ENCODE results near the gene LMBR1L. TPM values are rescaled to one million over a fixed set of nuclear protein-coding genes. Genes with fewer than 3 reads are reported as not detected.

LMBR1L gene
- total and polyA plus RNA-seq, 2 of the 13 experiments (the other 11 are each of a cell fraction or from before 2014, with no cell fraction given): 12.2 to 65.9 TPM

DNA sequence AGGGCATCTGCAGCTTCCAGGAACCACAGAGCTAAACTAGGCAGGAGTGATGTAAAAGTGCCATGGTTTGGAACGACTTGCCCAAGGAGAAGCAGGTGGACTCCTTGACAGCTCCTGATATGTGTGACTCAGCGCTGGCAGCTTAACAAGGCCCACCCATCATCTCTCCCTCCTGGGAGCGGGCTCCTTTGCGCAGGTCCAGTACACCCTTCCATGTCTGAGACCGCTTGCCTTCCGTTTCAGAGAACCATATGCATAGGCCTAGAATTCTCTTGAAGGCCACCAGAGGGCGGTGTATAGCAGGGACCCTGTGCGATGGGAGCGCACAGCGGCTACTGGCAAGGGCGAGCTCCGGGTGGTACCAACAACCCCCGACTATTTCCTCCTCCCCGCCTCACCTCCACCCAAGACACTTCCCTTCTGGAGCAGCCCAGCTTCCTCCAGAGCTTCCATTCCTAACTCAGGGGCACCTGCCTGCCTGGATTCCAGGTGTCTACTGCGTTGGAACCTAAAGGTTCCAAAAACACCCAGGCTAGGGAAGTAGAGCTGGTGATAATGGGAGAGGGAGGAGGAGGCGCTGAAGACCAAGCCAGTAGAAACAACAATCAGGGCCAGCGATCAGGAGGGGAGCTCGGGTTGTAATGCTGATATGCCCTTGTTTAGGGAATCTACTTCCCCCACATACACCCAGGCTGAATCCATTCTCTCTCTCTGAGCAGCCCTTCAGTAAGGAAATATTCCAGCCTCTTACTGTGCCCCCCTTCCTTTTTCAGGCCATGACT lies 22.3 kb downstream of the LMBR1L start (continued):
- TF ChIP-seq ZFP36L2 (CRISPR knock-in tag; IDR thresholded peaks at IDR 0.05) (no peak), TAF15 (IDR thresholded peaks at IDR 0.05; ENCODE audit: low read depth, low read length, poor library complexity, severe bottlenecking) (no peak), KLF12 (CRISPR knock-in tag; IDR thresholded peaks at IDR 0.05; ENCODE audit: borderline replicate concordance) (no peak), ETV6 (CRISPR knock-in tag; conservative IDR thresholded peaks at IDR 0.05) (no peak), NAIF1 (CRISPR knock-in tag; IDR thresholded peaks at IDR 0.05; ENCODE audit: borderline replicate concordance) (no peak), POLR2AphosphoS5 (IDR thresholded peaks at IDR 0.05; ENCODE audit: low read depth, low read length) (no peak), KLF11 (CRISPR knock-in tag; IDR thresholded peaks at IDR 0.05) (no peak), ZNF7 (CRISPR knock-in tag; IDR thresholded peaks at IDR 0.05) (no peak), PRDM10 (CRISPR knock-in tag; IDR thresholded peaks at IDR 0.05; ENCODE audit: low read depth) (no peak), SRSF9 (IDR thresholded peaks at IDR 0.05; ENCODE audit: borderline replicate concordance, insufficient read depth, low read depth, low read length, poor library complexity, severe bottlenecking) (no peak), ZSCAN9 (CRISPR knock-in tag; IDR thresholded peaks at IDR 0.05; ENCODE audit: borderline replicate concordance) (peak; percentile 66), KDM3A (CRISPR knock-in tag; IDR thresholded peaks at IDR 0.05; ENCODE audit: low read depth) (no peak), ZNF263 (CRISPR knock-in tag; IDR thresholded peaks at IDR 0.05) (no peak), ZNF781 (CRISPR knock-in tag; IDR thresholded peaks at IDR 0.05; ENCODE audit: borderline replicate concordance, not compliant biosample characterization) (no peak)
- TF ChIP-seq, protein P1, sequence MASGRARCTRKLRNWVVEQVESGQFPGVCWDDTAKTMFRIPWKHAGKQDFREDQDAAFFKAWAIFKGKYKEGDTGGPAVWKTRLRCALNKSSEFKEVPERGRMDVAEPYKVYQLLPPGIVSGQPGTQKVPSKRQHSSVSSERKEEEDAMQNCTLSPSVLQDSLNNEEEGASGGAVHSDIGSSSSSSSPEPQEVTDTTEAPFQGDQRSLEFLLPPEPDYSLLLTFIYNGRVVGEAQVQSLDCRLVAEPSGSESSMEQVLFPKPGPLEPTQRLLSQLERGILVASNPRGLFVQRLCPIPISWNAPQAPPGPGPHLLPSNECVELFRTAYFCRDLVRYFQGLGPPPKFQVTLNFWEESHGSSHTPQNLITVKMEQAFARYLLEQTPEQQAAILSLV (CRISPR knock-in tag; IDR thresholded peaks at IDR 0.05; ENCODE audit: borderline replicate concordance): no peak
- TF ChIP-seq, protein P2, sequence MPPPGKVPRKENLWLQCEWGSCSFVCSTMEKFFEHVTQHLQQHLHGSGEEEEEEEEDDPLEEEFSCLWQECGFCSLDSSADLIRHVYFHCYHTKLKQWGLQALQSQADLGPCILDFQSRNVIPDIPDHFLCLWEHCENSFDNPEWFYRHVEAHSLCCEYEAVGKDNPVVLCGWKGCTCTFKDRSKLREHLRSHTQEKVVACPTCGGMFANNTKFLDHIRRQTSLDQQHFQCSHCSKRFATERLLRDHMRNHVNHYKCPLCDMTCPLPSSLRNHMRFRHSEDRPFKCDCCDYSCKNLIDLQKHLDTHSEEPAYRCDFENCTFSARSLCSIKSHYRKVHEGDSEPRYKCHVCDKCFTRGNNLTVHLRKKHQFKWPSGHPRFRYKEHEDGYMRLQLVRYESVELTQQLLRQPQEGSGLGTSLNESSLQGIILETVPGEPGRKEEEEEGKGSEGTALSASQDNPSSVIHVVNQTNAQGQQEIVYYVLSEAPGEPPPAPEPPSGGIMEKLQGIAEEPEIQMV (CRISPR knock-in tag; IDR thresholded peaks at IDR 0.05; ENCODE audit: low read depth): no peak
- TF ChIP-seq, protein P3, sequence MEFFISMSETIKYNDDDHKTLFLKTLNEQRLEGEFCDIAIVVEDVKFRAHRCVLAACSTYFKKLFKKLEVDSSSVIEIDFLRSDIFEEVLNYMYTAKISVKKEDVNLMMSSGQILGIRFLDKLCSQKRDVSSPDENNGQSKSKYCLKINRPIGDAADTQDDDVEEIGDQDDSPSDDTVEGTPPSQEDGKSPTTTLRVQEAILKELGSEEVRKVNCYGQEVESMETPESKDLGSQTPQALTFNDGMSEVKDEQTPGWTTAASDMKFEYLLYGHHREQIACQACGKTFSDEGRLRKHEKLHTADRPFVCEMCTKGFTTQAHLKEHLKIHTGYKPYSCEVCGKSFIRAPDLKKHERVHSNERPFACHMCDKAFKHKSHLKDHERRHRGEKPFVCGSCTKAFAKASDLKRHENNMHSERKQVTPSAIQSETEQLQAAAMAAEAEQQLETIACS (CRISPR knock-in tag; IDR thresholded peaks at IDR 0.05): no peak
- TF ChIP-seq, protein P4, sequence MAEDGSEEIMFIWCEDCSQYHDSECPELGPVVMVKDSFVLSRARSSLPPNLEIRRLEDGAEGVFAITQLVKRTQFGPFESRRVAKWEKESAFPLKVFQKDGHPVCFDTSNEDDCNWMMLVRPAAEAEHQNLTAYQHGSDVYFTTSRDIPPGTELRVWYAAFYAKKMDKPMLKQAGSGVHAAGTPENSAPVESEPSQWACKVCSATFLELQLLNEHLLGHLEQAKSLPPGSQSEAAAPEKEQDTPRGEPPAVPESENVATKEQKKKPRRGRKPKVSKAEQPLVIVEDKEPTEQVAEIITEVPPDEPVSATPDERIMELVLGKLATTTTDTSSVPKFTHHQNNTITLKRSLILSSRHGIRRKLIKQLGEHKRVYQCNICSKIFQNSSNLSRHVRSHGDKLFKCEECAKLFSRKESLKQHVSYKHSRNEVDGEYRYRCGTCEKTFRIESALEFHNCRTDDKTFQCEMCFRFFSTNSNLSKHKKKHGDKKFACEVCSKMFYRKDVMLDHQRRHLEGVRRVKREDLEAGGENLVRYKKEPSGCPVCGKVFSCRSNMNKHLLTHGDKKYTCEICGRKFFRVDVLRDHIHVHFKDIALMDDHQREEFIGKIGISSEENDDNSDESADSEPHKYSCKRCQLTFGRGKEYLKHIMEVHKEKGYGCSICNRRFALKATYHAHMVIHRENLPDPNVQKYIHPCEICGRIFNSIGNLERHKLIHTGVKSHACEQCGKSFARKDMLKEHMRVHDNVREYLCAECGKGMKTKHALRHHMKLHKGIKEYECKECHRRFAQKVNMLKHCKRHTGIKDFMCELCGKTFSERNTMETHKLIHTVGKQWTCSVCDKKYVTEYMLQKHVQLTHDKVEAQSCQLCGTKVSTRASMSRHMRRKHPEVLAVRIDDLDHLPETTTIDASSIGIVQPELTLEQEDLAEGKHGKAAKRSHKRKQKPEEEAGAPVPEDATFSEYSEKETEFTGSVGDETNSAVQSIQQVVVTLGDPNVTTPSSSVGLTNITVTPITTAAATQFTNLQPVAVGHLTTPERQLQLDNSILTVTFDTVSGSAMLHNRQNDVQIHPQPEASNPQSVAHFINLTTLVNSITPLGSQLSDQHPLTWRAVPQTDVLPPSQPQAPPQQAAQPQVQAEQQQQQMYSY (CRISPR knock-in tag; IDR thresholded peaks at IDR 0.05): no peak
